Measurements from ENCODE around the gene ABCB11. TPM values are rescaled to one million over a fixed set of nuclear protein-coding genes. Genes with fewer than 3 reads are reported as not detected.

The ABCB11 gene
- total and polyA plus RNA-seq, 9 of the 15 experiments (the other 6 are each of a cell fraction or from before 2014, with no cell fraction given): 0.04 to 0.51 (median 0.10) TPM; not detected in 1

- no peak for TF ChIP-seq NFYB (IDR thresholded peaks at IDR 0.05; ENCODE audit: extremely low read depth, insufficient read length)
- TF ChIP-seq SMAD4 (CRISPR knock-in tag; conservative IDR thresholded peaks at IDR 0.05): no peak
- TF ChIP-seq HIVEP1 (CRISPR knock-in tag; IDR thresholded peaks at IDR 0.05): no peak
- TF ChIP-seq E2F8 (IDR thresholded peaks at IDR 0.05; ENCODE audit: low read depth, partially characterized antibody): no peak
- TF ChIP-seq ZNF134 (CRISPR knock-in tag; conservative IDR thresholded peaks at IDR 0.05): no peak
- TF ChIP-seq PKNOX1 (IDR thresholded peaks at IDR 0.05): peak; percentile 96
- no peak for TF ChIP-seq SRSF9 (IDR thresholded peaks at IDR 0.05; ENCODE audit: borderline replicate concordance, low read depth, low read length)
- TF ChIP-seq CBFB (CRISPR knock-in tag; IDR thresholded peaks at IDR 0.05): no peak
- peak; percentile 38 for TF ChIP-seq EP400 (IDR thresholded peaks at IDR 0.05)
- TF ChIP-seq POLR2AphosphoS2 (IDR thresholded peaks at IDR 0.05; ENCODE audit: low read length): no peak
- TF ChIP-seq HNRNPUL1 (IDR thresholded peaks at IDR 0.05; ENCODE audit: low read length): no peak
- TF ChIP-seq ZNF609 (CRISPR knock-in tag; IDR thresholded peaks at IDR 0.05; ENCODE audit: borderline replicate concordance): no peak
- no peak for TF ChIP-seq CBX8 (IDR thresholded peaks at IDR 0.05; ENCODE audit: borderline replicate concordance, extremely low read depth, low read depth, low read length, poor library complexity, severe bottlenecking)
- TF ChIP-seq MTF1 (CRISPR knock-in tag; IDR thresholded peaks at IDR 0.05; ENCODE audit: borderline replicate concordance): no peak
- TF ChIP-seq ZNF586 (CRISPR knock-in tag; conservative IDR thresholded peaks at IDR 0.05): no peak
- no peak for TF ChIP-seq PREB (CRISPR knock-in tag; IDR thresholded peaks at IDR 0.05)
- no peak for TF ChIP-seq POLR2B (IDR thresholded peaks at IDR 0.05; ENCODE audit: low read depth, partially characterized antibody)
- no peak for TF ChIP-seq TAF15 (IDR thresholded peaks at IDR 0.05; ENCODE audit: low read depth, low read length)
These were observed 19.5 kb upstream of the ABCB11 start (continued) for GRCh38 chr2:169050476-169051240.
